HepG2 (cell line): ENCODE measurements around the gene PLRG1. TPM values are rescaled to one million over a fixed set of nuclear protein-coding genes. Genes with fewer than 3 reads are reported as not detected.
A peak's percentile ranks its signal among the peaks of the same experiment; 100 is the strongest.

Source experiments
- ASH2L ChIP-seq: fragments of 300-600, 200-600 bp; sonication (generic); IDR thresholded peaks from 2 replicates; pipeline ENCODE4 v1.7.0; 2017; ENCODE audit warnings: low read depth, mild to moderate bottlenecking, moderate library complexity, mixed read lengths, low read length; ENCODE audit not compliant: insufficient read length
- EP300 ChIP-seq, 3 experiments: sonication (generic) in 1 of 3; formaldehyde crosslinking in 1 of 3; IDR thresholded peaks; 2 replicates each; pipeline versions ENCODE4 v1.5.1 to v1.6.1; 2011 to 2020; ENCODE audit warnings: low read depth in 2 of 3, low read length in 2 of 3, borderline replicate concordance in 1 of 3, improper control_type of control experiment in 1 of 3, mild to moderate bottlenecking in 1 of 3, missing genetic modification reagents in 1 of 3, moderate library complexity in 1 of 3
- NCOA5 ChIP-seq: sonication (generic); formaldehyde crosslinking; IDR thresholded peaks from 2 replicates; pipeline ENCODE4 v1.4.0; 2020; ENCODE audit warnings: missing genetic modification reagents
- PRMT3 ChIP-seq: sonication (generic); formaldehyde crosslinking; IDR thresholded peaks from 2 replicates; pipeline ENCODE4 v1.8.1; 2022; ENCODE audit warnings: low read depth, mild to moderate bottlenecking, moderate library complexity, missing genetic modification reagents, borderline replicate concordance
- SAP130 ChIP-seq: IDR thresholded peaks from 2 replicates; pipeline ENCODE4 v1.6.1; 2016; ENCODE audit warnings: low read depth
- SPEN ChIP-seq: sonication (generic); formaldehyde crosslinking; IDR thresholded peaks from 2 replicates; pipeline ENCODE4 v1.5.1; 2020; ENCODE audit warnings: low read depth, mild to moderate bottlenecking, missing genetic modification reagents
- TEF ChIP-seq: sonication (generic); formaldehyde crosslinking; IDR thresholded peaks from 2 replicates; pipeline ENCODE4 v1.5.0; 2020; ENCODE audit warnings: missing genetic modification reagents
- THAP8 ChIP-seq: sonication (generic); formaldehyde crosslinking; IDR thresholded peaks from 2 replicates; pipeline ENCODE4 v1.5.1; 2020; ENCODE audit warnings: missing genetic modification reagents, mild to moderate bottlenecking, borderline replicate concordance
- ZBTB14 ChIP-seq: sonication (generic); formaldehyde crosslinking; IDR thresholded peaks from 2 replicates; pipeline ENCODE4 v1.4.0; 2020; ENCODE audit warnings: missing genetic modification reagents
- ZBTB43 ChIP-seq: sonication (generic); formaldehyde crosslinking; conservative IDR thresholded peaks from 2 replicates; pipeline ENCODE4 v1.4.0; 2020; ENCODE audit warnings: missing genetic modification reagents
- ZBTB7A ChIP-seq: sonication (generic); formaldehyde crosslinking; IDR thresholded peaks from 2 replicates; pipeline ENCODE4 v1.8.0; 2022; ENCODE audit warnings: mild to moderate bottlenecking, missing genetic modification reagents
- ZNF234 ChIP-seq: sonication (generic); formaldehyde crosslinking; conservative IDR thresholded peaks from 2 replicates; pipeline ENCODE4 v1.5.1; 2020; ENCODE audit warnings: mild to moderate bottlenecking, missing genetic modification reagents
- ZNF318 ChIP-seq: sonication (generic); formaldehyde crosslinking; IDR thresholded peaks from 2 replicates; pipeline ENCODE4 v1.4.0; 2020; ENCODE audit warnings: mild to moderate bottlenecking, missing genetic modification reagents
- ZSCAN21 ChIP-seq: sonication (generic); formaldehyde crosslinking; IDR thresholded peaks from 2 replicates; pipeline ENCODE4 v1.8.0; 2022; ENCODE audit warnings: mild to moderate bottlenecking, missing genetic modification reagents, moderate library complexity, borderline replicate concordance
- polyA plus RNA-seq, 8 experiments: library from polyadenylated mRNA; depleted of rRNA in 3 of 8; stranded (reverse) in 7 of 8; unstranded in 1 of 8; fragments of >200 nt; fragmentation: Illumina TruSeq in 4 of 8; extraction: Trizol in 4 of 8; gene quantifications; 2 replicates each; pipeline versions ENCODE4 v1.2.1 to v1.2.3, GENCODE V29; 2011 to 2016; ENCODE audit warnings: low read depth in 4 of 8, missing spikeins in 1 of 8, mixed read lengths in 1 of 8; ENCODE audit not compliant: insufficient read depth in 1 of 8
- total RNA-seq, 5 experiments: library from RNA; depleted of rRNA; stranded (reverse); fragments of >200 nt; fragmentation: Illumina TruSeq; extraction: Trizol; gene quantifications; 2 replicates each; pipeline ENCODE4 v1.2.3, GENCODE V29; 2016; ENCODE audit warnings: low read depth in 1 of 5

Gene PLRG1
- total and polyA plus RNA-seq, 2 of the 13 experiments (the other 11 are each of a cell fraction or from before 2014, with no cell fraction given), result 77.3 to 110 TPM

GRCh38 chr4:154597798-154598774 is 47.9 kb upstream of the PLRG1 start (continued):
- peak; percentile 59 to 100; a peak in 3 of 4 replicates for TF ChIP-seq EP300 (IDR thresholded peaks at IDR 0.05; ENCODE audit: low read depth in 2 of 2, low read length in 2 of 2)
- TF ChIP-seq EP300 (CRISPR knock-in tag; IDR thresholded peaks at IDR 0.05; ENCODE audit: borderline replicate concordance), result peak; percentile 96
- TF ChIP-seq ZNF234, result no peak
- no peak for TF ChIP-seq SPEN (CRISPR knock-in tag)
- peak; percentile 90 for TF ChIP-seq SAP130 (CRISPR knock-in tag)
- no peak for TF ChIP-seq ZBTB14 (CRISPR knock-in tag)
- peak; percentile 93 for TF ChIP-seq ZBTB43 (CRISPR knock-in tag)
- TF ChIP-seq NCOA5, result no peak
- TF ChIP-seq PRMT3, result no peak
- no peak for TF ChIP-seq ZBTB7A (CRISPR knock-in tag)
- TF ChIP-seq ASH2L, result no peak
- TF ChIP-seq ZNF318 (CRISPR knock-in tag), result no peak
- TF ChIP-seq ZSCAN21, result no peak
- no peak for TF ChIP-seq THAP8 (CRISPR knock-in tag)
- TF ChIP-seq TEF (CRISPR knock-in tag), result no peak
